ENCODE data around the gene GASK1A.

The GASK1A gene

DNA sequence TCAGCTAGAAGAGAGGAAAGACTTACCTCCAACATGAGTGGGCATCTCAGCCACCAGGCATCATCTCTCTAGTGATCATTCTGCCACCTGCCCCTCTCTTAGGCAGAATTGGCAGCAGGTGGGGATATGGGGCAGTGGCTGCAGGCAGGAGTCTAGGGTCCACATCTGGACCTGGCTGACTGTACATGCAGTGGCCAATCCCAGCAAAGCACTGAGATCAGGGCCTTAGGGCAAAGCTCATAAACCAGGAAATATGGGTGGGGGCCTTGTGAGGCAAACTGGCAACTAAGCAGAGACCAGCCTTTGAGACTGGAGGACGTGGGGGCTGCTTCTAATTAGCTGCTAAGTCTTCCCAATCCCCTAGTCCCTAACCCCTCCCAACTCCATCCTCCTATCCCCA, 113.9 kb downstream of the GASK1A start:
- no peak for DNase-seq

- DNase-seq = no peak
Observed at GRCh38 chr3:43093974-43094373, 114.9 kb downstream of the GASK1A start.

DNA sequence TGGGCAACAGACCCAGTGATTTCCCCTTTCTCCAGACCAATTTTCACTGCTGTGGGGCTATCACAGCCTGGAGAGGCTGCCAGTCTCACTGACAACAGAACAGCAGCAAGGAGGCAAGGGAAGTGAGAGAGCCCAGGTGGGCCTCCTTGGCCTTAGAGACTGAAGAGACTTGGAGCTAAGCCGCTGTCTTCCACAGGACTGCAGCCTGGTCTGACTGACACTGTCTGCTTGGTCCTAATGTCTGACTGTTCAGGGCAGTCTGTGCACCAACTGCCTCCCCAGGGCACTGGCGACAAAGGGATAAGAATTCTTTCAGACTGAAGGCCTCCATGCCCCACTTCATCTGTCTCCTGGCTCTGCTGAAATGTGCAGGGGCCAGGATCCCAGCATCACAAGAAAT, 115.3 kb downstream of the GASK1A start:
- DNase-seq = no peak

GRCh38 chr3:43094851-43095250, 115.7 kb downstream of the GASK1A start:
- no peak for DNase-seq

DNA sequence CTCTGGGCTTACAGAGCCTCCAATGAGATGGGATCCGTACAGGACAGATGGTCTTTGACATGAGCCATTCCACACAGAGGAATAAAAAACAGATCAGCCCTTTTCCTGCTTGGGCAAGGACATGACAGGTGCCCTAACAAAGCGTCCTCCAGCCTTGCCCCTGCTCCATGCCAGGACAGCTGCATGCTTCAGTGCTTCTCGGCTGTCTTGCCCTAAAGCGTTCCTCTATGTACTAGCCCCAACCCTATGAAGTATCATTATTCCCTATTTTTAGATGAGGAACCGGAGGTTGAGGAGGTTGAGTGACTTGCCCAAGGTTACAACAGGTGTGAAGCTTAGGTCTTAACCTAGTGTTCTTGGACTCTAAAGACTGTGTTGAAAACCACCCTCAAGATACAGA, 116.3 kb downstream of the GASK1A start:
- no peak for DNase-seq

- no peak for DNase-seq
Observed at GRCh38 chr3:43096761-43097160, 117.7 kb downstream of the GASK1A start.

- DNase-seq = no peak
Observed at GRCh38 chr3:43097400-43098080, 118.4 kb downstream of the GASK1A start.

DNA sequence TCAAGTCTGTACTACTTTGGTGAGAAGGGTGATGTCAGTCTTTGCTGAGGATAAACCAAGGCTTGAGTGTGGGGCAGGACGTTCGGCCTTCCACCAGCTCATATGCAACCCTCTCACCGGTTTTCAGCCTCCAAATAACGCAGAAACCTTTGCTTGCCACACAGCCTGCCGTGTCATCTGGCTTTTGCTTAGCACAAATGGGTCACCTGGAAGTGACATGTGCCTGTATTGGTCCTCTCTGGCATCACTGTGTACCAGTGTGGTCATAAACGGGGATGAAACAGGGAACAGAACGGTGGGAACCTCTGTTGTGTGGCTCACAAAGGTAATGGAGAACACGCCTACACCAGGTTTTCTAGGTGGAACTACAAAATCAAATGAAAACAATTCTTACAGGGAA, 119.7 kb downstream of the GASK1A start:
- DNase-seq = no peak

DNA sequence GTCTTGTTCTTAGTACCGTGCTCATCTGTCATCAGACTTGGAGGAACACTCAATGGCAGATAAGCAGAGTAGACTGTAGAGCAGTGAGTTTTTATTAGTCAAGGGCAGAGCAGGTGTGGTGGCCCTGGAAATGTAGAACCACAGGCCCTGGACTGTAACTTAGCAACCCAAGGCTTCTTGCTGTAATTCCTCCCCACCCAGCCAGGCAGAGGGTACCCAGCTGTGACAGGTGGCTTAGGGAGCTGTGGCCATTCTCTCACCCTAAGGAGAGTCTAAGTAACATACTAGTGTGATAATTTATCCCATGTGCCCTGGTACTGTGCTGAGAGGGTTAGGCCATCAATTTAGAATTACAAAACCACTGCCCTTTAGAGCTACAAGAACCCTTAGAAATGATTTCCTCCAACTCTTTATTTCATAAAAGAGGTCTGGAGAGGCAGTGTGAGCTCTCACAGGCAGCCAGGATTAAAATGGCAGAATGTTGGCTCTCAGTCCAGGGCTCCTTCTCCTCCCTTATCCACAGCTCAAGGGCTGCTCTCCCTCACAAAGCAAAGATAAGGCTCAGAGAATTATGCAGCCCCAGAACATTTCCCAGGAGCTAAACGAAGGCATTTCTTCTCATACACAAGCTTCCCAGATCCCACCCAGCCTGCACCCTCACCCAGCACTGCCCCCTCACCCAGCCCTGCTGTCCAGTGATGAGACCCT, 123.8 kb downstream of the GASK1A start:
- no peak for DNase-seq

GRCh38 chr3:43104039-43104438, 124.9 kb downstream of the GASK1A start:
- no peak for DNase-seq

GRCh38 chr3:43104660-43105595, 125.8 kb downstream of the GASK1A start:
- no peak for DNase-seq

DNA sequence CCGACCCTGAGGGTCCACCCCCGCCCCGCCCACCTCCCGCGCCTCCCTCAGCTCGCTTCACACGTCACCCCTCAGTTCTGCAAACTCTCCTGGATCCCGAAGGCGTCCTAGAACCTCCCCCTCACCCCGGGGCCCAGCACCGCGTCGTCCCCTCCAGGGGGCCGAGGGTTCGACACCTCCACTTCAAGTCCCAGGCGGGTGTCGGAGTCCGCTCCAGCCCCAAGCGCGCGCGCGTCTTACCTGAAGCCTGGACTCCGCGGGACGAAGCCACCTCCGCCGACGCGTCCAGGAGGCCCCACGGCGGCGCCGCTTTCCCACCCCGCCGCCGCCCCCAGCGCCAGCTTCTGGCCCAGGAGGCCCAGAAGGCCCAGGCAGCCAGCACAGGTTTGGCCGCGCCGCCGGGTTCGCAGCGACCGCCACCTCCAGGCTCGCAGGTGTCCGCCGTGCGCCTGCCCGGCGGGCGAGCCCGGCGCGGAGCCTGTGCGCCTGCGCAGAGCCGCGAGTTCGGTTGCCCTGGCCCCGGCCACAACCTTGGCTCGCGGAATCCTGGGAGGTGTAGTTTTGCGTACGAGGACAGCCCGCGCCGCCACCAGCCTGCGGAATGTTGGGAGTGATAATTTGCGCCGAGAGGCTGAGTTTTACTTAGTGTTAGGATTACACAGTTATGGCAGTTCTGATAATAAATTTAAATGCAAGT, 126.6 kb downstream of the GASK1A start, which contains the start of gene POMGNT2:
Gene POMGNT2 (minus strand): TSS at position 484 of the 697 bp plus-strand sequence. CDS start 24,648 bp downstream, outside the sequence.
- DNase-seq = peak; percentile 90

DNA sequence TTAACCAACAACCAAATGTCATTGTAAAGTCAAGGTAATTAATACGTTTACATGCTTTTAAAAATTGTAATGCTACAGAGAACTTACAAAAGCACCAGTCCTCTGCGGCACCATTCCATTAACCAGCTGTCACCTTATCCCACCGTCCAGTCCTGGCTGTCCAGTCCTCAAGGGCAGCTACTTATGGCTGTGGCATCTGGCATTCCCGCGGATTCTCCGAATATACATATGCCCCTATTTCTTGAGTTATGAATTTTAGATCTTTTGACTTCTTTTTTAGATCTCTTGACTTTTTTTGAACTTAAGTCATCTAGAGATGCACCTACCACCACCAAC, 127.2 kb downstream of the GASK1A start:
- DNase-seq = no peak
